ENCODE results near the gene LMOD1. TPM values are rescaled to one million over a fixed set of nuclear protein-coding genes. Genes with fewer than 3 reads are reported as not detected.

The LMOD1 gene
- total RNA-seq, 6 experiments from 2014 or later: 1.1 to 3.5 (median 2.1) TPM

DNA sequence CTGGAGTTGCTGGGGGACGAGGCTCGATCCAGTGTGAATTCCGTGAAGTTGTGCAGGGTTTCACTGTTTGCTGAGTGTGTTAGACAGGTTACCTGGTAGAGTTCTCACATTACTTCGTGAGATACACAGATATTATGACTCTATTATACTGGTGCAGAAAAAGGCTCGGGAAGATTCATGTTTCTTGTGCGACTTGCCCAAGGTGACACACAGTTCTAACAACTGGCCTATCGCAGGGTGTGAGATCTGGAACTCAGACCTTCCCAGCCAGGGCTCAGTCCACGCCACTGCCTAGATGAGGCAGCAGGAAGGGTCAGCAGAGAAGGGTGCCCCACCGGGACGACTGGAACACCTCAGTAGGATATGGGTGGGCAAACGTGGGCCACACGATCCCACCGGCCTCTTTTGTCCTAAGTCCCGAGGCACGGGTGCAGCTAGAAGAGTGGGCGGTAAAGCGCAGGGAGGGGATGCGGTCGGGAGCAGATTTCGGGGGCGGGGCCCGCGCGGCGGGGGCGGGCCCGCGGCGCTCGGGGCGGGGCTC, 35.8 kb upstream of the LMOD1 start:
- peak overlapping the region; percentile 87 to 99 (median 95) for H3K4me3 ChIP-seq
- H3K27me3 ChIP-seq: no peaks in the 10 kb centered on the region
- no peaks in the 10 kb centered on the region for H3K36me3 ChIP-seq
- no peaks in the 10 kb centered on the region for H3K9me3 ChIP-seq
- peak overlapping the region in 1 of 3 donors; percentile 96 for H3K27ac ChIP-seq
- DNase-seq: peak in 2 of 3 donors; percentile 81
- intact Hi-C loops (cut with DNase I): no loop called here
- 25% methylated on average over 8 of the region's 31 CpGs for WGBS (ENCODE audit: insufficient coverage, low coverage, low lambda C conversion rate, missing lambda C conversion rate)
- H3K4me1 ChIP-seq: peaks cover 0 to 15% (median 0%) of the 10 kb centered on the region in 4 donors
- TF ChIP-seq, protein P1, sequence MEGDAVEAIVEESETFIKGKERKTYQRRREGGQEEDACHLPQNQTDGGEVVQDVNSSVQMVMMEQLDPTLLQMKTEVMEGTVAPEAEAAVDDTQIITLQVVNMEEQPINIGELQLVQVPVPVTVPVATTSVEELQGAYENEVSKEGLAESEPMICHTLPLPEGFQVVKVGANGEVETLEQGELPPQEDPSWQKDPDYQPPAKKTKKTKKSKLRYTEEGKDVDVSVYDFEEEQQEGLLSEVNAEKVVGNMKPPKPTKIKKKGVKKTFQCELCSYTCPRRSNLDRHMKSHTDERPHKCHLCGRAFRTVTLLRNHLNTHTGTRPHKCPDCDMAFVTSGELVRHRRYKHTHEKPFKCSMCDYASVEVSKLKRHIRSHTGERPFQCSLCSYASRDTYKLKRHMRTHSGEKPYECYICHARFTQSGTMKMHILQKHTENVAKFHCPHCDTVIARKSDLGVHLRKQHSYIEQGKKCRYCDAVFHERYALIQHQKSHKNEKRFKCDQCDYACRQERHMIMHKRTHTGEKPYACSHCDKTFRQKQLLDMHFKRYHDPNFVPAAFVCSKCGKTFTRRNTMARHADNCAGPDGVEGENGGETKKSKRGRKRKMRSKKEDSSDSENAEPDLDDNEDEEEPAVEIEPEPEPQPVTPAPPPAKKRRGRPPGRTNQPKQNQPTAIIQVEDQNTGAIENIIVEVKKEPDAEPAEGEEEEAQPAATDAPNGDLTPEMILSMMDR (IDR thresholded peaks at IDR 0.05): no peak
- TF ChIP-seq POLR2A (IDR thresholded peaks at IDR 0.05): no peak
- ATAC-seq: peak in 2 of 4 donors; percentile 2 to 12

DNA sequence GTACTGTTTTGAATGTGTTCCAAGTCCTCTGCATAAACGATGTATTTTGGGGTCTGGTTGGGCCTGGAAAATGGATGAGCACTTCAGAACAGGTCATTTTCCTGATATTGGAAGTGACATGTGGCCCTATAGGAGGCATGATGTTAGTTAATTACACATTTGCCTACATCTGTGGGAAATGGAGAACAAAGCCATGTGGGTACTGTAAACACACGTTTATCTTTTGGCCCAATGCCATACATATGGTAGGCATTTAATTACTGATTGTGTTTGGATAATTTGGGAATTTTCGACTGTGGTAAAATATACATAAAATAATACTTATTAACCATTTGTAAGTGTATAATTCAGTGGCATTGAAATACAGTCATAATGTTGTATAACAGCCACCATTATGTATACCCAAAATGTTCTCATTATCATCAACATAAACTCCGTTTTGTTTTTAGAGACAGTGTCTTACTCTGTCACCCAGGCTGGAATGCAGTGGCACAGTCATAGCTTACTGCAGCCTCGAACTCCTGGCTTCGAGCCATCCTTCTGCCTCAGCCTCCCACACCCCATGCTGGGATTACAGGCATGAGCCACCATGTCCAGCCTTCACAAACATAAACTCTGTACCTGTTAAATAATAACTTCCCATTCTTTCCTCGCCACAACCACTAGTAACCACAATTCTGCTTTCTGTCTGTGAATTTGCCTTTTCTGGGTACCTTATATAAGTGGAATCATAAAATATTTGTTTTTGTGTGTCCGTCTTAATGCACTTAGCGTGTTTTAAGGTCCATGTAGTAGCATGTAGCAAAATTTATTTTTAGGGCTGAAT, 24.2 kb upstream of the LMOD1 start:
- WGBS (ENCODE audit: insufficient coverage, low coverage, low lambda C conversion rate, missing lambda C conversion rate): 47% methylated on average over 9 of the region's 9 CpGs
- intact Hi-C loops (cut with DNase I): loop anchor here (5.0 to 10.0 kb wide), 2 partner anchors 73 to 76 kb away; no protein-coding TSS in a partner anchor
- H3K4me1 ChIP-seq: no peaks in the 10 kb centered on the region
- ATAC-seq (peak in 1 of 4 donors; percentile 36), DNase-seq (no peak)
- TF ChIP-seq POLR2A (IDR thresholded peaks at IDR 0.05): no peak
- TF ChIP-seq, protein P1 (IDR thresholded peaks at IDR 0.05): no peak
- no peaks in the 10 kb centered on the region for H3K9me3 ChIP-seq
- H3K27me3 ChIP-seq: no peaks in the 10 kb centered on the region
- no peak overlapping the region for H3K4me3 ChIP-seq
- peaks cover 0 to 50% (median 18%) of the 10 kb centered on the region in 4 donors for H3K36me3 ChIP-seq
- no peak overlapping the region for H3K27ac ChIP-seq

DNA sequence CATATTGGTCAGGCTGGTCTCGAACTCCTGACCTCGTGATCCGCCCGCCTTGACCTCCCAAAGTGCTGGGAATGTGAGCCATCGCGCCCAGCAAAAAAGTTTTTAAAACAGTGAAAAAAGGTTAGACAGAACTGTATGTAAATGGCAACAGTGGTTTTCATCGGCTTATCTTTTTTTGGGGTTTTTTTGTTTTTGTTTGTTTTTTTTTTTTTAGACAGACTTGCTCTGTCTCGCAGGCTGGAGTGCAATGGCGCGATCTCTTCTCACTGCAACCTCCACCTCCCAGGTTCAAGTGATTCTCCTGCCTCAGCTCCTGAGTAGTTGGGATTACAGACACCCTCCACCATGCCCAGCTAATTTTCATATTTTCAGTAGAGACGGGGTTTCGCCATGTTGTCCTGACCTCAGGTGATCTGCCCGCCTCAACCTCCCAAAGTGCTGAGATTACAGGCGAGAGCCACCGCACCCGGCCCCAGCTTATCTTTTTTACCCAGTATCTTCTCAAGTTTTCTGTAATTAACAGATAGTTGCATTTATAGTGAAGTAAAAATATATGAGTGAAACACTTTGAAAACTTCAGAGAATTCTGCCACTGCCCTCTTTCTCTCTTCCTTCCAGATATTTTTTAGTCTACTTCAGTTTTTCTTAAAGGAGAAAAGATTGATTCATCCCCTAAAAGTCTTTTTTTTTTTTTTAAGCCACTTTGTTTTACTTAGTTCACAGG, 22.0 kb upstream of the LMOD1 start:
- Histone ChIP-seq H3K4me1 (no peaks in the 10 kb centered on the region), H3K27me3 (no peaks in the 10 kb centered on the region), H3K36me3 (peaks cover 7 to 72% (median 29%) of the 10 kb centered on the region in 4 donors), H3K27ac (no peak overlapping the region), H3K9me3 (no peaks in the 10 kb centered on the region), H3K4me3 (no peak overlapping the region)
- TF ChIP-seq, protein P1 (IDR thresholded peaks at IDR 0.05): no peak
- TF ChIP-seq POLR2A (IDR thresholded peaks at IDR 0.05): no peak
- intact Hi-C loops (cut with DNase I): no loop called here
- DNase-seq: no peak
- ATAC-seq: no peak
- WGBS (ENCODE audit: insufficient coverage, low coverage, low lambda C conversion rate, missing lambda C conversion rate): 83% methylated on average over 16 of the region's 16 CpGs

DNA sequence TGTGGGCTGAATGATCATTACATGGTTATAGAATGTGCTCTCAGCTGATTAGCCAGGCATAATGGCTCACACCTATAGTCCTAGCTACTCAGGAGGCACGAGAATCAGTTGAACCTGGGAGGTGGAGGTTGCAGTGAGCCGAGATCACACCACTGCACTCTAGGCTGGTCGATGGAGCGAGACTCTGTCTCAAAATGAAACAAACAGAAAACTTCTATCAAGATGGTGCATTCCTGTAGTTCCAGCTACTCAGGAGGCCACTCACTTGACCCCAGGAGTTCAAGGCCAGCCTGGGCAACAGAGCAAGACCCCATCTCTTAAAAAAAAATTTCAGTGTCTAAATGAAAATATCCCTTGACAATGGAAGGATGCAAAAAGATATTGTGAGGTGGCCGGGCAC, 19.8 kb upstream of the LMOD1 start:
- H3K36me3 ChIP-seq: peaks cover 7 to 93% (median 41%) of the 10 kb centered on the region in 4 donors
- 88% methylated on average over 4 of the region's 5 CpGs for WGBS (ENCODE audit: insufficient coverage, low coverage, low lambda C conversion rate, missing lambda C conversion rate)

More for the DNA sequence above, 19.8 kb upstream of the LMOD1 start:
- ATAC-seq (no peak), DNase-seq (no peak)
- Histone ChIP-seq H3K27me3 (no peaks in the 10 kb centered on the region), H3K4me1 (no peaks in the 10 kb centered on the region), H3K27ac (no peak overlapping the region), H3K9me3 (no peaks in the 10 kb centered on the region), H3K4me3 (no peak overlapping the region)
- intact Hi-C loops (cut with DNase I): no loop called here
- TF ChIP-seq POLR2A (IDR thresholded peaks at IDR 0.05): no peak
- TF ChIP-seq, protein P1 (IDR thresholded peaks at IDR 0.05): no peak
